HFFc6 (cell line): Measurements from ENCODE around the gene LONP2. TPM values are rescaled to one million over a fixed set of nuclear protein-coding genes. Genes with fewer than 3 reads are reported as not detected.

Experiments used
- DNase-seq: peaks from one replicate; pipeline ENCODE4 v3.0.0-alpha.2; 2018
- H3K27ac Mint-ChIP-seq: 2 replicates; pipeline ENCODE4 v1.8.0; 2020; ENCODE audit warnings: mild to moderate bottlenecking, mixed read lengths
- H3K27me3 Mint-ChIP-seq: 2 replicates; pipeline ENCODE4 v1.8.0; 2021; ENCODE audit warnings: mild to moderate bottlenecking, moderate library complexity, mixed read lengths; ENCODE audit not compliant: insufficient read depth
- H3K36me3 Mint-ChIP-seq: 2 replicates; pipeline ENCODE4 v1.8.0; 2021; ENCODE audit warnings: low read depth, mixed read lengths
- H3K4me1 Mint-ChIP-seq: 2 replicates; pipeline ENCODE4 v1.8.0; 2020; ENCODE audit warnings: low read depth, mixed read lengths
- H3K4me3 Mint-ChIP-seq: 2 replicates; pipeline ENCODE4 v1.8.0; 2020; ENCODE audit warnings: mild to moderate bottlenecking, moderate library complexity, mixed read lengths
- H3K9me3 Mint-ChIP-seq: 2 replicates; pipeline ENCODE4 v1.8.0; 2020; ENCODE audit warnings: mild to moderate bottlenecking, mixed read lengths
- CTCF ChIP-seq: fragments of 200-600 bp; sonication (generic); IDR thresholded peaks from 2 replicates; pipeline ENCODE4 v1.5.0; 2021; ENCODE audit warnings: antibody characterized with exemption, mild to moderate bottlenecking
- total RNA-seq, 6 experiments: library from RNA; stranded (reverse); fragmentation: NEBNext Ultra II Directional; extraction: Animal tissue kit (Norgen Biotek cat#: 25700); gene quantifications; 2 replicates in 1 of 6; 3 replicates in 5 of 6; pipeline ENCODE4 v1.2.3, GENCODE V29; 2021

Gene LONP2
- total RNA-seq, 6 experiments from 2014 or later: 64.3 to 80.1 (median 72.8) TPM

- H3K4me3 Mint-ChIP-seq: no peak overlapping the region
- H3K9me3 Mint-ChIP-seq: no peaks in the 10 kb centered on the region
- H3K27ac Mint-ChIP-seq: no peak overlapping the region
- peak; percentile 16 for DNase-seq
- H3K27me3 Mint-ChIP-seq: peaks cover 17% of the 10 kb centered on the region
- peaks cover 9% of the 10 kb centered on the region for H3K4me1 Mint-ChIP-seq
- peak; percentile 72 for TF ChIP-seq CTCF
- no peaks in the 10 kb centered on the region for H3K36me3 Mint-ChIP-seq
Measured at GRCh38 chr16:48231727-48232492, 12.2 kb upstream of the LONP2 start.

- H3K27me3 Mint-ChIP-seq: peaks cover 14% of the 10 kb centered on the region
- no peaks in the 10 kb centered on the region for H3K36me3 Mint-ChIP-seq
- H3K9me3 Mint-ChIP-seq: no peaks in the 10 kb centered on the region
- TF ChIP-seq CTCF: no peak
- H3K4me3 Mint-ChIP-seq: peak overlapping the region; percentile 22; the same call in 1 of the 2 replicates
- DNase-seq: no peak
- no peak overlapping the region for H3K27ac Mint-ChIP-seq
- H3K4me1 Mint-ChIP-seq: peaks cover 9% of the 10 kb centered on the region
Measured at GRCh38 chr16:48232493-48233040, 11.5 kb upstream of the LONP2 start.

- Mint-ChIP-seq H3K4me3 (no peak overlapping the region), H3K36me3 (no peaks in the 10 kb centered on the region), H3K27me3 (peaks cover 13% of the 10 kb centered on the region), H3K4me1 (peaks cover 9% of the 10 kb centered on the region), H3K9me3 (no peaks in the 10 kb centered on the region), H3K27ac (no peak overlapping the region)
- no peak for TF ChIP-seq CTCF
- DNase-seq: no peak
Measured at GRCh38 chr16:48234630-48235029, 9.5 kb upstream of the LONP2 start.

DNA sequence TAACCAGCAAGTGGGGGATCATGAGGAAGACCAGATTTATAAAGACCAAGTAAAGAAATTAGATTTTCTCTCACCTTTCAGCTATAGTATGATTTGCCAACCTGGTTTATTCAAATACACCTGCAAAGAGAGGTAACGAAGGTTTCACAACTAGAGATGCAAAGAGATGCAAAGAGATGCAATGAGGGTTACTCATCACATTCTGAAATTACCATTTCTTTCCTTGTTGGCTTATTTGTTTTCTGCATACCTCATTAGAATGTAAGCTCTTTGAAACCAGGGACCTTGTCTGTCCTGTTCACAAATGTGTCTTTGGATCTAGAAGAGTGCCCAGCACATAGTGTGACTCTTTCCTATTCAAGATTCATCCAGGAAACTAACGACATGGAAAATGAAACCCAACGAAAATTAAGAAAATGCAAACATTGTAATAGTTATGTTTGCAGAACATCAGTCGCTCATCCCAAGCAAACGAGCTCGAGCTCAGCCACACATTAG lies 9.0 kb upstream of the LONP2 start:
- TF ChIP-seq CTCF: no peak
- Mint-ChIP-seq H3K36me3 (no peaks in the 10 kb centered on the region), H3K27me3 (peaks cover 13% of the 10 kb centered on the region), H3K27ac (no peak overlapping the region), H3K9me3 (peaks cover 3% of the 10 kb centered on the region; the same call in 1 of the 2 replicates), H3K4me1 (peaks cover 9% of the 10 kb centered on the region), H3K4me3 (no peak overlapping the region)
- DNase-seq: no peak

DNA sequence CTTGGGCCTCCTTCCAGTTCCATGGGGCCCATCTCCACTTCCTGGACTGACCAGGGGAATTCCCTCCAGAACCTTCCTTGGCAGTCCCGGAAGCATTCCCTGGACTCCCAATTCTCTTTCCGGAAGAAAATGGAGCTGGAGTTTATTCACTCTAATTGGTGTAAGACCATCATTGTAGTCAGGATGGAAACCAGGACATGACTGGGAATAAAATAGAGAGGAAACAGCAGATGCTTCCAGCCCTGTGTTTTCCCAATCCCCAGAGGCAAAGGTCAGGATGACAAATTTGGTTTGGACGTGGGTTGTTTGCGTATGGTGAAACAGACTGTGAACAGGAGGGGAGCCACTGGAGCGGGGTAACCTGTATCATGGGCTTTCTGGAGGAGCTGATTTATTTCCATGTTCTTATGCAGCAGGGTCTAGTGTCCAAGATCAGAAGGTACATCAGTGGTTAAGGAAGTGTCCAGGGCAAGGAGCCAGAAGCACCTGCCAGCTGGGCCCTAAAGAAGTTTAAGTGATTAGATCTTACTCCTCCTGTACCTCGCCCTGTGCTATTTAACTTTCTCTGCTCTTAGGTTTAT lies 8.5 kb upstream of the LONP2 start:
- no peak overlapping the region for H3K4me3 Mint-ChIP-seq
- peaks cover 9% of the 10 kb centered on the region for H3K4me1 Mint-ChIP-seq
- no peak for DNase-seq
- no peaks in the 10 kb centered on the region for H3K36me3 Mint-ChIP-seq
- no peak for TF ChIP-seq CTCF
- H3K9me3 Mint-ChIP-seq: peaks cover 5% of the 10 kb centered on the region; the same call in 1 of the 2 replicates
- no peak overlapping the region for H3K27ac Mint-ChIP-seq
- H3K27me3 Mint-ChIP-seq: peaks cover 13% of the 10 kb centered on the region
